ENCODE results near the gene FRMD4B.

- TF ChIP-seq CTCF (IDR thresholded peaks at IDR 0.05 in 2 of 3, conservative IDR thresholded peaks at IDR 0.05 in 1 of 3; ENCODE audit: control insufficient read depth in 2 of 3, extremely low read depth in 1 of 3, insufficient read depth in 1 of 3, low read depth in 3 of 3, low read length in 3 of 3) (no peak), USF2 (IDR thresholded peaks at IDR 0.05; ENCODE audit: borderline replicate concordance, low read depth, low read length) (no peak)
These were observed 17.6 kb upstream of the FRMD4B start for GRCh38 chr3:69403454-69403853.
